Kidney epithelial cell (primary cell): Measurements from ENCODE around the gene CCDC97. TPM values are rescaled to one million over a fixed set of nuclear protein-coding genes. Genes with fewer than 3 reads are reported as not detected.

Experiments
- DNase-seq: peaks from one replicate; pipeline ENCODE4 v3.0.0-alpha.2; 2010; ENCODE audit warnings: low read depth
- H3K27me3 ChIP-seq: 2 replicates; pipeline ENCODE4 v1.6.0; 2011; ENCODE audit warnings: low read length; ENCODE audit not compliant: control insufficient read depth, insufficient read depth
- H3K36me3 ChIP-seq: 2 replicates; pipeline ENCODE4 v1.5.1; 2011; ENCODE audit warnings: low read length; ENCODE audit not compliant: control insufficient read depth, insufficient read depth
- H3K4me3 ChIP-seq: 2 replicates; pipeline ENCODE4 v1.5.1; 2011; ENCODE audit warnings: low read depth, mild to moderate bottlenecking, control low read depth, low read length
- CTCF ChIP-seq: IDR thresholded peaks from 2 replicates; pipeline ENCODE4 v1.5.1; 2011; ENCODE audit warnings: mild to moderate bottlenecking, moderate library complexity, low read length, control low read depth, inconsistent platforms; ENCODE audit not compliant: insufficient read depth, poor library complexity, severe bottlenecking
- total RNA-seq: library from RNA; depleted of rRNA; stranded (reverse); fragments of >200 nt; gene quantifications from 2 replicates; pipeline ENCODE4 v1.2.3, GENCODE V29; 2015

Gene CCDC97
- total RNA-seq, 1 donor from 2014 or later = 17.3 TPM

DNA sequence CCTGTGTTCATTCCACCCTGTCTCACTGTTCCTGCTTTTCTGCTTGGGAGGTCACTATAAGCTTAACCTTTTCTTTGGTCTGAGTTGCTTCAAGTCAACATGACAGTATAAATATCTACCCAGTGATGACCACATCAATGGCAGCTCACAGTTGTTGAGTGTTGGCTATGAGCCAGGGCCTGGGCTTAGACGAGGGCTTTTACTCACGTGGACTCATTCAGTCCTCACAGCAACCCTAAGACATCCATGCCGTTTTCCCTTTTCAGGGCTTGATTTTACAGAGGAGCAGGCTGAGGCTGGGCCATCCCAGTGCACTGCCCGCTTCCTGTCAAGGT, 10.2 kb upstream of the CCDC97 start:
- no peak for DNase-seq
- no peaks in the 10 kb centered on the region for H3K27me3 ChIP-seq
- H3K36me3 ChIP-seq = peaks cover 9% of the 10 kb centered on the region
- TF ChIP-seq CTCF = no peak
- H3K4me3 ChIP-seq = no peak overlapping the region

- no peak for DNase-seq
- no peaks in the 10 kb centered on the region for H3K27me3 ChIP-seq
- H3K36me3 ChIP-seq = peaks cover 6% of the 10 kb centered on the region
- TF ChIP-seq CTCF = no peak
- no peak overlapping the region for H3K4me3 ChIP-seq
Measured at GRCh38 chr19:41300555-41300954, 9.4 kb upstream of the CCDC97 start.

- no peak for TF ChIP-seq CTCF
- Histone ChIP-seq H3K36me3 (peaks cover 5% of the 10 kb centered on the region), H3K27me3 (no peaks in the 10 kb centered on the region), H3K4me3 (no peak overlapping the region)
- DNase-seq = no peak
Measured at GRCh38 chr19:41302624-41303351, 7.2 kb upstream of the CCDC97 start.

DNA sequence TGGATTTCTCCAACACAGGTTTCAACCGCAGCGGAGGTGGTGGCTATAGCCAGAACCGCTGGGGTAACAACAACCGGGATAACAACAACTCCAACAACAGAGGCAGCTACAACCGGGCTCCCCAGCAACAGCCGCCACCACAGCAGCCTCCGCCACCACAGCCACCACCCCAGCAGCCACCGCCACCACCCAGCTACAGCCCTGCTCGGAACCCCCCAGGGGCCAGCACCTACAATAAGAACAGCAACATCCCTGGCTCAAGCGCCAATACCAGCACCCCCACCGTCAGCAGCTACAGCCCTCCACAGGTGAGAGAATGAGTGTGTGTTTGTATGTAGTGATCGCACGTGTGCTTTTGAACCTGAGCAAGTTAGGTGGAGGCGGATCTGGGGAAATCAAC, 6.0 kb upstream of the CCDC97 start:
- no peak for DNase-seq
- no peak overlapping the region for H3K4me3 ChIP-seq
- H3K27me3 ChIP-seq = no peaks in the 10 kb centered on the region
- peaks cover 5% of the 10 kb centered on the region for H3K36me3 ChIP-seq
- TF ChIP-seq CTCF = no peak

DNA sequence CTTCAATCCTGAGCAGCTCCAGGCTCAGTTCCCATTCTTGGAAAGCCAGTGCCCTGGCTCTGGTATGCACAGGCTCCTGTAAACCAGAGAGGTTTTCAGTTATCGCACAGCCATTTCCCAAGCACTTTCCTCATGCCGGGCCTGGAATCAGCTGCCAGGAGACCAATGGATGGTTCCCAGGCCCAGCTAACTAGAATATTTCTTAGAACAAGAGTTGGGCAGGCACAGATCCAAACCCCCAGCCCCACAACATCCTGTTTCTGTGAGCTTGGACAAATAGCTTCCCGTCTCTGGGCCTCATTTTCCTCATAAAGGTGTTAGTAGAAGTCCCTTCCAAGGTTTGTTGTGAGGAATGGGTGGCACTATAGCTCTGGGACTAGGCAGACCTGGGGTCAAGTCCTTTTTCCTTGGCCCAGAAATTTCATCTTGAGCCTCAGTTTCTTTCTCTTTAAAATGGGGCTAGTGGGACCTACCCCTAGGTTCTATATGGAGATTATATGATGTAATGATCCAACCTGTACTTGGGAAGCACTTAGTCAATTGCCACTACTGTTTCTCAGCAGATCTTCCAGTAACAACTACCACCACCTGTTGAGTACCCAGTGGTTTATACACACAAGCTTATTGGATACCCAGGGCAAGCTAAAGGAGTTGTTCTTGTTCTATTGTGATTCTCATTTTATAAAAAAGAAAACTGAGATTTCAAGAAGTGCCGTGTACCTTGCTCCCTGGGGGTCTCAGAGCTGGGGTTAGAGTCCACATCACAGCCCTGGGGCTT, 5.1 kb upstream of the CCDC97 start:
- Histone ChIP-seq H3K4me3 (no peak overlapping the region), H3K27me3 (no peaks in the 10 kb centered on the region), H3K36me3 (peaks cover 5% of the 10 kb centered on the region)
- no peak for TF ChIP-seq CTCF
- no peak for DNase-seq
